ENCODE results near the gene DTWD1.
"Not testable (repeated sequence)": the region's sequence is repeated elsewhere in the genome, so short reads cannot be mapped to it uniquely, and the experiment has no call there.

DTWD1 gene, protein sequence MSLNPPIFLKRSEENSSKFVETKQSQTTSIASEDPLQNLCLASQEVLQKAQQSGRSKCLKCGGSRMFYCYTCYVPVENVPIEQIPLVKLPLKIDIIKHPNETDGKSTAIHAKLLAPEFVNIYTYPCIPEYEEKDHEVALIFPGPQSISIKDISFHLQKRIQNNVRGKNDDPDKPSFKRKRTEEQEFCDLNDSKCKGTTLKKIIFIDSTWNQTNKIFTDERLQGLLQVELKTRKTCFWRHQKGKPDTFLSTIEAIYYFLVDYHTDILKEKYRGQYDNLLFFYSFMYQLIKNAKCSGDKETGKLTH

DNA sequence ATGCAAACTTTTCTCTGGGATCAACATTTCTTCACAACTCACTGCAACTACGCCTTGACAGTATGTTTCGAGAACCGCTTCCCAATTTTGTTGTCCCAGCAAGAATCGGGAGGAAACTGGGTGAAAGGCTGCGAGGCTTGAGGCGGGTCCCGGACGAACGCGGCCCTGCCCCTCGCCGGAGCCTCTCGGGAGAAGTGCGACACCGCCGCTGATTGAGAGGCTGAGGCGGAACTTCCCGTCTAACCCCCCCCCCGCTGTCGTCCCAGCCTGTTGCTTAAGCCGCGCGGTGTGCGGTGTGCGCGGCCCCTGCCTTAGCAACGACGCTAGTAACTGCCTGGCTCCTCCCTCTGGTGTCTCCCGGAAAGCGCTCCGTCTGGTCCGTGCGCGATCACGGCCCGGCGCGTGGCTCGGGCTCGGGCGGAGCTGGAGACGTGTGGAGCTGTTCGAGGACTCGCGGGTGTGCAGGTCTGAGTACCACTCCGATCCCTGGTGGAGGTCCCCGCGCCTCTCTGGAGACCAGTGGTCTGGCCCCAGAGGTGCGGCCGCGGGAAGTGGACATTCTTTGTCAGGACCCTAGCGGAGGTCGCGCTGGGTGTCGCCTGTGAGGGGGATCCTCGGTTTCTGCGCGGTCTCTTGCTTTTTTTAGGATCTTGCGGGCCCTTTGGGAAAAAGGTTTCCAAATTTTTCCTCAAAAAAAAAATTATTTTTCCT is at the start of gene DTWD1, which contains the start of gene FAM227B:
DTWD1 (plus strand) TSS at position 391 of the 711 bp plus-strand sequence. CDS start 4,120 bp downstream, outside the sequence.
FAM227B (minus strand) TSS at position 161 of the 711 bp plus-strand sequence. CDS start 5,647 bp downstream, outside the sequence.
- DNase-seq (ENCODE audit: low spot score), result peak; percentile 74

DNA sequence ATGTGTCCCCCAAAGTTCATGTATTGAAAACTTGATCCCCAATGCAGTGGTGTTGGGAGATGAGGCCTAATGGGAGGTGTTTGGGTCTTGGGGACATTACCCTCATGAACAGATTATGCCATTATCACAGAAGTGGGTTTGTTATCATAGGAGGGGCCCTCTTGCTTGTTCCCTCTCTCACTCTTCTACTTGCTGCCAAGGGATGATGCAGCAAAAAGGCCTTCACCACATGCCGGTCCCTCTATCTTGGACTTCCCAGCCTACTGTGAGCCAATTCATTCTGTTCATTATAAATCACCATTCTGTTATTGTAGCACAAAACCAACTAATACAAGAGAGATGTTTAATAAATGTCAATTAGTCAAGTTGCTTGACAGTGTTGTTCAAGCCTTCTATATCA is 47.4 kb upstream of the DTWD1 start:
- DNase-seq (ENCODE audit: low spot score), result no peak

DNA sequence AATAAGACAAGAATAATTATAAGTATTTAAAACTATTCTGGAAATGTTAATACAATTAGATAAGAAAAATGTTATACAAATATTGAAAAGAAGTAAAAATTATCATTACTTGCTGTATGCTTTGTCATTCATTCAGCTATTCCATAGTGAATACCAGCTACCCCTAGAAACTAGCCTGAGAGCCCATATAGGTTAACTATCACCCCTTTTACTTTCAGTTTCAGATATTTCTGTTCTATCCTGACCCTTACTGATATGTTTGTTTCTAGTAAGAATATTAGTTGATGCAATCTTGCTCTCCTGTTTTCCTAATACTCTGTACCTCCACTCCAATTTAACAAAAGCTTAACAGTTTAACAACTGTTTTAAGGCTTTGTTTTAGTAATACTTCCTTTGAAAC is 31.8 kb upstream of the DTWD1 start:
- DNase-seq (ENCODE audit: low spot score), result no peak

DNA sequence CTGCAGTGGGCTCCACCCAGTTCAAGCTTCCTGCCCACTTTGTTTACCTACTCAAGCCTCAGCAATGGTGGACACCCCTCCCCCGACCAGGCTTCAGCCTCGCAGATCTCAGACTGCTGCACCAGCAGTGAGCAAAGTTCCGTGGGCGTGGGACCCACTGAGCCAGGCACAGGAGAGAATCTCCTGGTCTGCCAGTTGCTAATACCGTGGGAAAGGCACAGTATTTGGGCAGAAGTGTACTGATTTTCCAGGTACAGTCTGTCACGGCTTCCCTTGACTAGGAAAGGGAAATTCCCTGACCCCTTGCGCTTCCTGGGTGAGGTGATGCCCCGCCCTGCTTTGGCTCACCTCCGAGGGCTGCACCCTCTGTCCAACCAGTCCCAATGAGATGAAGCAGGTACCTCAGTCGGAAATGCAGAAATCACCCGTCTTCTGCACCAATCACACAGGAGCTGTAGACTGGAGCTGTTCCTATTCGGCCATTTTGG is 28.0 kb upstream of the DTWD1 start:
- DNase-seq (ENCODE audit: low spot score), result not testable (repeated sequence)

DNA sequence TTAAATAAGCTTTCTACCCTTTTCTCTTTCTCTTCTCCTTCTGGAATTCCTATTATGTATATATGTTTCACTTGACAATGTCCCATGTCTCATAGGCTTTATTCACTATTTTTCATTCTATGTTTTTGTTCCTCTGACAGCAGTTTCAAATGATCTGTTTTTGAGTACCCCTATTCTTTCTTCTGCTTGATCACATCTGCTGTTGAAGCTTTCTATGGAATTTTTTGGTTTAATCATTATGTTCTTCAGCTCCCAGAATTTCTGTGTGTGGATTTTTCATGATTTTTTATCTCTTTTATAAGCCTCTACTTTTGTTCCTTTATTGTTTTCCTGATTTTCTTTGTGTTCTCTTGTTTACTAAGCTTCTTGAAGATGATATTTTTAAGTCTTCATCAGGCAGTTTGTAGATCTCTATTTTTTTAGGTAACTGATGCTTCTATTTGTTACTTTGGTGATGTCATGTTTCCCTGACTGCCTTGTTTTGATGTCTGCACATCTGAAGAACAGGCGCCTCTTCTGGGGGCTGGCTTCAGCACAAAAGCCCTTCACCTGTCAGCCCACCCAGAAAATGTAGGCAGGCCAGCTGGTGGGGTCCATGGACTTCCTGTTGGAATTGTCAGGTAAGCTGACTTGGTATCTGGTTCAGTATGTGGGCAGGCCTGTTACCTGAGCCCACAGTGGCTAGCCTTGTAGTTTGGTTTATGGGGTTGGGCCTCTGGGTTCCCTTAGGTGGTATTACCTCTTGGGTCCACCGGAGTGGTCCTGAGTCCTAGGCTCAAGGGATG is 16.0 kb upstream of the DTWD1 start:
- no peak for DNase-seq (ENCODE audit: low spot score)

DNA sequence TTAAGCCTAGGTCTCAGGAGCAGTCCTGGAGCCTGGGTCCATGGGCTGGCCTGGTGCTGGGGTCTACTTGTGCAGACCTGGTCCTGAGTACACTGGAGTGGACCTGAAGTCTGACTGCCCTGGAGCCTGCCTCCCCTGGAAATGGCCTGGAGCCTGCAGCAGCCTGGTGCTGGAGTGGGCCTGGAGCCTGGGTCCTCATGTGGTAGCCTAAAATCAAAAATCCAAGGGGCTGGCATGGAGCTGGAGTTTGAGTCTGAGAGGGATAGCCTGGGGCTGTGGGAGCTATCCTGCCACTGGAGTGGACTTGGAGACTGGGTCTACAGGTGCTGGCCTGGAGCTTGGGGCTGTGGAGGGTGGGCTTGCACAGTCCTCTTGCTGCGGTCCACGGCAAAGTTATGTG is 15.3 kb upstream of the DTWD1 start:
- no peak for DNase-seq (ENCODE audit: low spot score)

DNA sequence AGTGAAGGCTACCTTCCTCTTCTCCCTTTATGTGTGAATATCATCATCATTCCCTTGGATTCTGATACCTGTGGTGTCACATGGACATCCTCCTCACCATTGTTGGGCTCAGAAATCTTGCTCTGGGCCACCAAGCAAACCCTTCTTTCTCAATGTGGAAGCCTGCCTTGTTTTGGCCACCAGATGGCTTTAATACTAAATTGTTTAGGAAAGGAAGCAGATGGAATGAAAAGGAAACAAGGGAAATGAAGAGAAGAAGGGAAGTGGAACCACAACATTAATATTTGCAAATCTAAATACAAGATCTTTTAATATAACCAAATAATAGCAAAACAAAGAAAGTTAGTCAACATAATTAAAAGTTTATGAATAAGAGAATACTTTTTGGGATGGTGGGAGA is 14.3 kb upstream of the DTWD1 start:
- no peak for DNase-seq (ENCODE audit: low spot score)

DNA sequence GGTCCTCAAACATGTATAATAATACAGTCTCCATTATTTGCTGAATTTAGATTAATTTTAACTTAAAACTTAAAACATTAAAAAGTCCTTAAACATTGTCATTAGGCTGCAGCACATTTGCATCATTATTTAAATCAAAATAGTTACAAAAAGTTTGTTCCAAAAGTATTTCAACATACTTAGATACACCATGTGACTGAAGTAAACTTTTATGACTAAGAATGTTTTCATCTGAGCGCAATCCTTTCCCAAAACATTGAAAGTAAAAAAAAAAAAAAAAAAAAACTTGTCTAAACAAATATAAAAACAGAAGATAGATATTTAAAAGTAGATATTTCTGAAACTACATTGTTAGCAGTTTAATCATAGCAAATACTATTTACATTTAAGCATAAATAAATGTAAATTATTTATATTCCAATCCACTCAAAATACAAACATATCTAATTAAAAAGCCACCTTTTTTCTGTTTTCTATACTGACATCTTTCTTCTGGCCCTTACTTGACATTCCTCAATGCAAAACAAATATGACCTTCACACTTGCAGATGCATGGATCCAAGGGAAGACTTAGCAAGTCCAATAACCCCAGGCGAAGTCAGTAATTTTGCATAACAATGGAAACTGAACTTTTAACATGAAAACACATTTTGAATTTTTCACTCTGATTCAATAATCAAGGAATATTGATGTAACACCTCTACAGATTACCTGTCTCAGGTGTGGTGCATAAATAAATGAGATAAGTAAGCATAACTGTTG is 10.5 kb upstream of the DTWD1 start:
- DNase-seq (ENCODE audit: low spot score), result no peak

DNA sequence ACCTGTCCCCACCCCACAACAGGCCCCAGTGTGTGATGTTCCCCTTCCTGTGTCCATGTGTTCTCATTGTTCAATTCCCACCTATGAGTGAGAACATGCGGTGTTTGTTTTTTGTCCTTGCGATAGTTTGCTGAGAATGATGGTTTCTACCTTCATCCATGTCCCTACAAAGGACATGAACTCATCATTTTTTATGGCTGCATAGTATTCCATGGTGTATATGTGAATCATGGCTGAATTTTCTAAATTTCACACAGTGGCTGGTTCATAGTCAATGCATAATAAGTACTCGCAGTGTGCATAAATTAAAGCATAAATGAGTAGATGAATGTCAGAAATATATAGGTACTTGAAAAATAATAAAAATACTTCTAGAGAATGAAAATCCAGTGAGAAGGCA is 8.6 kb upstream of the DTWD1 start:
- not testable (repeated sequence) for DNase-seq (ENCODE audit: low spot score)

DNA sequence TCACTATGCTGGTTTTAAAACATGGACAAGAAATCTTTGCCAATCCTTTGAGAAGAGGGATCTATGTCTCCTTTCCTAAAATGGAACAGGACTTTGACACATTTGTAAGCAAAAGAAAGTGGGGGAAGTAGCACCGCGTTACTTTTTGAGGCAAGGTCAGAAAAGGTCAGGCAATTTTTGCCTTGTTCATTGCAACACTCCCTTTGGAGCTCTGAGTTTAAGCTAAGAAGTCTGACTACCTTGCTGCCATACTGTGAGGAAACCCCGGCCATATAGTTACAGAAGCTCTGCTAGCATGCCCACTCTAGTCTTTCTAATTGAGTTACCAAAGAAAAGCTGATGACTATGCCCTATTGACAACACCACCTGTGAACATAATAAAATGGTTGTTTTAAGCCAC is 1.6 kb upstream of the DTWD1 start:
- no peak for DNase-seq (ENCODE audit: low spot score)

DNA sequence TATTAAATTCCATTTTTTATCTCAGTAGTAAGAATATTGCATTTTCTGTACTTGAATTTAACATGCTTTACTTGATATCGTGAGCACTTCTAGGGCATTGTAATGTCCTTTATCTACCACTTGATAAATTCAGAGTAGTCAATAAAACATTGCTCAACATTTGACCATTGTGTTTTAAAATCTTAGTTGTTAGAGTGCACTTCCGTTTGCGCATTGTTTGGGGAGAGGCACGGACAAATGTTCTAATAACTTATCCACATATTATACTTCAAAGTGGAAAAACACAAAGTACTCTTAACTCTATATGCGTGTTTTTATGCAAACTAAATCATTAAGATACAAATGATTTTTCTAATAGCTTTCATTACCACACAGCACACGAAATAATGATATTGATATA is 649 bp upstream of the DTWD1 start:
- no peak for DNase-seq (ENCODE audit: low spot score)

DNA sequence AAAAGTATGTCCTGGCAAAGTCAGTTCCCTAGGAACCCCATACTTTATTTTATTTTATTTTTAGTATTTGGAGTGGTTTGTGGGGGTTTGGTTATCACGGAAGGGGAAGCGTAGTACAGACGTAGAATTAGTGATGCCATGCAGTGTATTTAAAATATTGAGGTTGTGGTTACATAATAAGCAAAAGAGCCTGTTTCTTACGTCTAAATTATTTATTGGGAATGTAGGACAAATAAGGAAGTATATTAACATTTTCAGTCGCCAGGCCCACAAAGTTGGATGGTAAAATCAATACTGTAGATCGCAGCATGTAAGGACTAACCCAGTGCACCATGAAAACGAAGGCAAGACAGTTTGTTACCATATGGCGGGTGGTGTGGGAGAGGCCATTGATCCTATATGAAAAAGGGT is 558 bp downstream of the DTWD1 start:
- DNase-seq (ENCODE audit: low spot score), result no peak

DNA sequence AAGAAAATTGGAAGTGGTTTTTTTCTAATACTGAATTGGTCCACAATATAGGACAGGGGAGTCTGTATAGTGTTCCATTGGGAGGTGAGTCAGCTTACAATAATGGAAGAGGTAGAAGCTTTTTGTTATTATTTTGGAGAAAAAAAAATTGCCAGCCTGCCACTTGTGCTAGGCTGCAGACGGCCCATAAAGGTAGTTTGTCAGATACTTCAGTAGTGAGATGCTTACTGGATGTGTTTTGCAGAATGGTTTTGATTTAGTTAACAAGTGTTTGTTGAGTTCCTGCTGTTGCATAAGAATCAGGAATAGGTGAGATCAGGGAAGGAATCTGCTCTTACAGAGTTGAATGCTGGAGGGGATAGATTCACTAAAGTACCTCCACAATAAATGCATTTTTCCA is 1.0 kb downstream of the DTWD1 start:
- DNase-seq (ENCODE audit: low spot score), result no peak

DNA sequence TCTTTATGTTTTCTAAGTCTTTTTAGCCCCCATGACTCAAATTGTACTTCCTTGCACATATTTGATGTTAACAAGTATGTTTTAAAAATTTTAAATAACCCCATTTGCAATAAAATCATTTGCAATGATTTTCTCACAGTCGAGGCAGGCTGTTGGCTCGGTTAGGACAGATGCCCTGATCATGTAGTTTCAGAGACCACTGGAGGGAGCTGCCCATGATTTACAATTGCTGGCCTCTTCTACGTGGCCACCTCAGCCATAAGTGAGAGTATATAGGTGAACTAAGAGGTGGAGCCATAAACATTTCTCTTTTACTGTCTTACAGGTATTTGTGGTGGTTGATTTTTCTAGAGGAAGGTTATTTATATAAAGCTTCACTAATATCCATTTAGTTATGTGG is 1.7 kb downstream of the DTWD1 start:
- no peak for DNase-seq (ENCODE audit: low spot score)

DNA sequence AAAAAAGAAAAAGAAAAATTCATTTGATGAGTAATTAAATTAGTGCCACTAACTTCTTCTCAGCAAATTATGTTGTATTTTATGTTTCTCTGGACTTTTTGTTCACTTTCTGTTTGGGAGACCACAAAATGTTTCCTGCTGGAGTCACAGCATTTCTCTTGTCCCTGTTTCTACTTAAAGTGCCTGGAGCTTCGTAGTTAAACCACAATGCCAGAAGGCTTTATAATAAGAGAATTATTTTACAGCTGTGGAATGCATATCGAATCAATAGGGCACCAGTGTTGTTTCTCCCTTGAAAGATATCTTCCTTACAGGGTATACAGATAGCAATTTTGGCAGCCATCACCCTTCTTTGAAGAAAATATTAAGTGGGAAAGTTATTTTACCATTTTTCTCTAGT is 3.2 kb downstream of the DTWD1 start:
- DNase-seq (ENCODE audit: low spot score), result no peak

DNA sequence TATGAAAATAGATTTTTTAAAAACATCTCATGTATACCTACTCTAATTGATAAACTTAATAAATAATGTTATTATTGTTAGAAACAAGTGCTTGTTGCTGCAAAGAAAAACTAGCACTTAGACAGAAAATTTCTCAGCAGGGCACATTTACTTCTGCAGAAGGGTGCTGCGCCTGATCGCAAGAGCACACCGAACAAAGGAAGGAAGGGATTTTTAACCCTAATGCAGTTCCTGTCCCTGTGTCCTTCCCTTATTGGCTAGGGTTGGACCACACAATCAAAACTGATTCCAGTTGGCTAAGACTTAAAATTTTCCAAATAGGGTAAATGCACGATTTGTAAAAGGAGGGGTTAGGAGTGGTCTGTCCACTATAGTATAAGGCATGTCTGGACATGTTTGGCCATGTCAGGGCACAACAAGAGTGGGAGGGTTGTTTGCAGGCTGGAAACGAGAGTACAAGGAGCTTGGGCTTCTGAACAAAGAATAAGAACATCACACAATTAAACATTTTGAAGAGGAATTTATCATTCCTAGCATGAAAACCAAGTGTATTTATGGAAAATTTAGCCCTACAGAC is 4.7 kb downstream of the DTWD1 start:
- no peak for DNase-seq (ENCODE audit: low spot score)

DNA sequence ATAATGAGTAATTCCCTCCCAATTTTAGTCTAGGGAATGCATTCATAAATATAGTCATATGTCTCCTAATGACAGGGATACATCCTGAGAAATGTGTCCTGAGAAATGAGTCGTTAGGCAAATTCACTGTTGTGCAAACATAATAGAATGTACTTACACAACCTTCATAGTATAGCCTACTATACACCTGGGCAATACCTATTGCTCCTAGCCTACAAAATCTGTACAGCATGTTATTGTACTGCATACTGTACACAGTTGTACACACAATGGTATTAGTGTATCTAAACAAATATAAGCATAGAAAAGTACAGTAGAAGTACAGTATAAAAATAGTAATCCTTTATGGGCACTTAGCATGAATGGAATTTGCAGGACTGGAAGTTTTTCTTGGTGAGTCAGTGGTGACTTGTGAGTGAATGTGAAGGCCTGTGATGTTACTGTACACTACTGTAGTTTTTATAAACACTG is 6.6 kb downstream of the DTWD1 start:
- DNase-seq (ENCODE audit: low spot score), result no peak

DNA sequence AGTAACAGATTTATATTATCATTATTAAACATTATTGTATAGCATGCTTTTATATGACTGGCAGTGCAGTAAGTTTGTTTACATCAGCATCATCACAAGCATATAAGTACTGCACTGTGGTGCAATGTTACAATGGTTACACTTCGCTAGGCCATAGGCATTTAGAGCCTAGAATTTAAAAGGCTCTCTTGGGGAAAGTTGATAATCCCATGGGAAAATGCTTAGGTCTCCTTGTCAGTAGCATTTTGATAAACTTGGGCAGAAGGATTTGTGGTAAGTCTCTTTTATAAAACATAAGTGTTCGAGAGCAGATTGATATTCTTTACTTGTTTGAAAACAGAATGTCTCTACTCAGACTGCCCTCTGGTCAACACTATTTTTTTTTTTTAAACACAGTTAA is 7.5 kb downstream of the DTWD1 start:
- no peak for DNase-seq (ENCODE audit: low spot score)

DNA sequence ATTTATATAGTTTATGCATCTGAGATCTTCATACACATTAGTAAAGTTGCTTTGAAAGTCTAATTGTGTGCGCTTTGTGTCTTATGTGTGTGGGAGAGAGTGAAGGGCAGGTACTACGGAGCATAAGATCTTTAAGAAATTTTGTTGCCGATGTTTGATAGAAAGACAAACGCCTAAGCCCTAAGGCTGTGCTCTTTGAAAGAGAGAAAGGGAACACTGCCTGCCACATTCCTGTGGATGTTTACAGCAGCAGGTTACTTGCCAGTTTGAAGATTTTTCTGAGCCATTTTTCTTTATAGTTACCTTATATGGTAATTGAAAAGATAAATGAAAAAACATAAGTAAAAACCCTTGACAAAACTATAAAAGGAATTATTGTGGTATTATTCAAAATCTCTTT is 17.0 kb downstream of the DTWD1 start:
- no peak for DNase-seq (ENCODE audit: low spot score)

DNA sequence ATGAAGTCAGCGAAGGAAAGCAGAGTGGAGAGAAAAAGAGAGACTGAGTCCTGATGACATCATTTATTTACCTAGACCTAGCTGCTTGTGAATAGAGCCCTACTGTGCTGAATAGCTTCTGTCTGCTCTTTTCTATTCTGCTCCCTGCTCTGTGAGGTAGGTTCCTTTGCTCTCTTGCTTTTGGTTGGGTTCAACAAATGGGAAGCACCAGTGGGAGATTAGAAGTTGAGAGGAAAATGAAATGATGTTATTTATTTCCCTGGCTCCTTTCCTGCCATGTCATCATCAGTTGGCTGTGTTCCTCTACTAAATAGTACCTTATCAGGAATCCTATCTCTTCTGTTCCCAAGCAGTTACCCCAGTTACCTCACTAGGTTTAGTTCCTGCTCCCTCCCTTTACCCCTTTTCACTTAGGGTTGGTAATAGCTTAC is 23.5 kb downstream of the DTWD1 start:
- DNase-seq (ENCODE audit: low spot score), result no peak

DNA sequence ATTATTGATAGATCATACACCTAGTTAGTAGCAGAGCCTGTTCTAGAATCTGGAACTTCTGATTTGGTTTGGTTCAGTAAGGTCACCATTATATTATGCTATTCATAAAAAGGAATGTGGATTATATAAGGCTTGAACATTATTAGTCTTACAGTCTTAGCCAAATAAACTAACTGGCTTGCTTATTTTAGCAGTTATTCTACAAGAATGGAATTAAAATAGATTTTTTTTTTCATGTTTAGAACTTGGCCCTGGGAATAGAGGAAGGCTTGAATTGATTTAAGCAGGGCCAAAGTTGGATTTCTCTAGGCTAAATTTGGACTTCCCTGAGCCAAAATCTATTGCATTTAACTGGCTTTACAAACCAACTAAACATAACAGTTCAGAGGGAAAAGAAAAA is 24.4 kb downstream of the DTWD1 start:
- DNase-seq (ENCODE audit: low spot score), result no peak

Data from HuH-7 (cell line).